ENCODE data around the gene FAAP24.

GRCh38 chr19:32998722-32999121, 26.7 kb downstream of the FAAP24 start:
- TF ChIP-seq CTCF (IDR thresholded peaks at IDR 0.05; ENCODE audit: insufficient read depth, low read depth, low read length) (no peak), EZH2 (IDR thresholded peaks at IDR 0.05; ENCODE audit: insufficient read depth, low read length) (no peak)
